ENCODE results near the gene ROGDI.

The ROGDI gene

GRCh38 chr16:4765511-4766474 lies 36.6 kb downstream of the ROGDI start:
- TF ChIP-seq CTCF (IDR thresholded peaks at IDR 0.05; ENCODE audit: extremely low read depth, insufficient read depth, missing control alignments): no peak
- in situ Hi-C loops (cut with MboI; ENCODE audit: low pct_unique_long_range_greater_than_20kb, low sequenced_read_pairs, unreplicated experiment): no loop called here
- DNase-seq (ENCODE audit: low spot score): no peak

GRCh38 chr16:4763791-4764190 lies 38.6 kb downstream of the ROGDI start:
- DNase-seq (ENCODE audit: low spot score): no peak
- no peak for TF ChIP-seq CTCF (IDR thresholded peaks at IDR 0.05; ENCODE audit: extremely low read depth, insufficient read depth, missing control alignments)
- in situ Hi-C loops (cut with MboI; ENCODE audit: low pct_unique_long_range_greater_than_20kb, low sequenced_read_pairs, unreplicated experiment): no loop called here

GRCh38 chr16:4762205-4762604 lies 40.2 kb downstream of the ROGDI start:
- no peak for TF ChIP-seq CTCF (IDR thresholded peaks at IDR 0.05; ENCODE audit: extremely low read depth, insufficient read depth, missing control alignments)
- in situ Hi-C loops (cut with MboI; ENCODE audit: low pct_unique_long_range_greater_than_20kb, low sequenced_read_pairs, unreplicated experiment): no loop called here

GRCh38 chr16:4760221-4760910 lies 42.1 kb downstream of the ROGDI start:
- TF ChIP-seq CTCF (IDR thresholded peaks at IDR 0.05; ENCODE audit: extremely low read depth, insufficient read depth, missing control alignments): no peak
- DNase-seq (ENCODE audit: low spot score): no peak
- in situ Hi-C loops (cut with MboI; ENCODE audit: low pct_unique_long_range_greater_than_20kb, low sequenced_read_pairs, unreplicated experiment): no loop called here

More at GRCh38 chr16:4762205-4762604, 40.2 kb downstream of the ROGDI start:
- DNase-seq (ENCODE audit: low spot score): no peak

- no peak for TF ChIP-seq CTCF (IDR thresholded peaks at IDR 0.05; ENCODE audit: extremely low read depth, insufficient read depth, missing control alignments)
- no peak for DNase-seq (ENCODE audit: low spot score)
- in situ Hi-C loops (cut with MboI; ENCODE audit: low pct_unique_long_range_greater_than_20kb, low sequenced_read_pairs, unreplicated experiment): no loop called here
Measured at GRCh38 chr16:4755687-4756086, 46.7 kb downstream of the ROGDI start.

GRCh38 chr16:4754865-4755264 lies 47.6 kb downstream of the ROGDI start:
- in situ Hi-C loops (cut with MboI; ENCODE audit: low pct_unique_long_range_greater_than_20kb, low sequenced_read_pairs, unreplicated experiment): no loop called here
- no peak for TF ChIP-seq CTCF (IDR thresholded peaks at IDR 0.05; ENCODE audit: extremely low read depth, insufficient read depth, missing control alignments)
- DNase-seq (ENCODE audit: low spot score): no peak
